ENCODE results near the gene PRKAR2B. TPM values are rescaled to one million over a fixed set of nuclear protein-coding genes. Genes with fewer than 3 reads are reported as not detected.
A peak's percentile ranks its signal among the peaks of the same experiment; 100 is the strongest.

The PRKAR2B gene
- total RNA-seq, 1 experiment from 2014 or later = 15.1 TPM

GRCh38 chr7:107180378-107180777, 135.9 kb downstream of the PRKAR2B start (continued):
- TF ChIP-seq EZH2 (IDR thresholded peaks at IDR 0.05) (no peak), SRF (IDR thresholded peaks at IDR 0.05; ENCODE audit: low read depth) (no peak), JUND (IDR thresholded peaks at IDR 0.05) (peak; percentile 87), ZNF274 (IDR thresholded peaks at IDR 0.05; ENCODE audit: low read depth, low read length) (no peak), REST (IDR thresholded peaks at IDR 0.05; ENCODE audit: low read depth) (no peak), POLR2AphosphoS5 (IDR thresholded peaks at IDR 0.05; ENCODE audit: low read depth, low read length) (peak; percentile 62; the same call in 1 of the 2 replicates), EGR1 (IDR thresholded peaks at IDR 0.05; ENCODE audit: low read depth) (peak; percentile 33; the same call in 1 of the 2 replicates), CEBPB (IDR thresholded peaks at IDR 0.05; ENCODE audit: low read depth) (peak; percentile 87), POLR2A (IDR thresholded peaks at IDR 0.05; ENCODE audit: borderline replicate concordance, extremely low read depth, insufficient read depth, insufficient read length) (no peak), SP1 (IDR thresholded peaks at IDR 0.05; ENCODE audit: low read depth) (peak; percentile 71), TCF7L2 (IDR thresholded peaks at IDR 0.05; ENCODE audit: borderline replicate concordance, extremely low read depth, insufficient read depth, insufficient read length) (no peak), MAX (IDR thresholded peaks at IDR 0.05) (no peak), FOSL1 (IDR thresholded peaks at IDR 0.05; ENCODE audit: low read depth) (peak; percentile 89), YY1 (IDR thresholded peaks at IDR 0.05; ENCODE audit: extremely low read depth, insufficient replicate concordance, low read depth, low read length) (no peak)
